Upper lobe of left lung (tissue), 6 donors: ENCODE results near the gene APOB. TPM values are rescaled to one million over a fixed set of nuclear protein-coding genes. Genes with fewer than 3 reads are reported as not detected.

ENCODE experiments used
- ATAC-seq, 2 donors: fragments of 200-7000 bp; cut with Tn5 transposase; one replicate each; pipeline ENCODE4 v1.9.1; 2022; ENCODE audit warnings: mild to moderate bottlenecking in 2 of 2, moderate library complexity in 2 of 2; ENCODE audit not compliant: low FRiP score in 2 of 2
- DNase-seq, 2 donors: peaks; one replicate each; pipeline ENCODE4 v3.0.0-alpha.2; 2019 to 2020
- H3K27ac ChIP-seq, 4 donors: fragments of 200-600 bp; sonication (generic); one replicate each; pipeline ENCODE4 v1.5.1; 2016 to 2019
- H3K27me3 ChIP-seq, 4 donors: fragments of 200-600 bp; sonication (generic); one replicate each; pipeline ENCODE4 v1.5.1; 2017 to 2019
- H3K36me3 ChIP-seq, 4 donors: fragments of 200-600 bp; sonication (generic); one replicate each; pipeline ENCODE4 v1.5.1; 2016 to 2019
- H3K4me1 ChIP-seq, 4 donors: fragments of 200-600 bp; sonication (generic); one replicate each; pipeline ENCODE4 v1.5.1; 2018 to 2019
- H3K4me3 ChIP-seq, 4 donors: fragments of 200-600 bp; sonication (generic); one replicate each; pipeline ENCODE4 v1.5.1; 2017 to 2019; ENCODE audit warnings: mild to moderate bottlenecking in 2 of 4, moderate library complexity in 1 of 4
- H3K9me3 ChIP-seq, 4 donors: fragments of 200-600 bp; sonication (generic); one replicate each; pipeline ENCODE4 v1.5.1; 2018 to 2019
- EP300 ChIP-seq, 4 donors: sonication (generic); formaldehyde crosslinking; IDR thresholded peaks; one replicate each; pipeline ENCODE4 v1.5.1; 2017; ENCODE audit warnings: antibody characterized with exemption in 4 of 4, control low read depth in 2 of 4
- POLR2A ChIP-seq, 4 donors: fragments of 450-650 bp; IDR thresholded peaks; one replicate each; pipeline ENCODE4 v1.5.1; 2016 to 2017; ENCODE audit warnings: antibody characterized with exemption in 4 of 4, mild to moderate bottlenecking in 2 of 4
- POLR2AphosphoS5 ChIP-seq, 2 donors: sonication (generic); formaldehyde crosslinking; IDR thresholded peaks; one replicate each; pipeline ENCODE4 v1.5.1; 2017; ENCODE audit warnings: antibody characterized with exemption in 2 of 2
- WGBS, 2 donors: methylation state at CpG; one replicate each; pipeline ENCODE4 v1.1.5; 2017 to 2018; 5-methylcytosine and 5-hydroxymethylcytosine counted together
- total RNA-seq, 6 donors: library from RNA; depleted of rRNA in 4 of 6; stranded (reverse); fragments of >200 nt in 4 of 6; gene quantifications; one replicate each; pipeline versions ENCODE4 v1.1.0 to v1.2.1, GENCODE V29; 2016 to 2021
- TF ChIP-seq, protein P1 (sequence below), 6 experiments: fragments of 450-650 bp in 4 of 6; fragments of 200-600 bp in 2 of 6; sonication (generic) in 2 of 6; IDR thresholded peaks; one replicate each; pipeline ENCODE4 v1.5.1; 2016 to 2019; ENCODE audit warnings: antibody characterized with exemption in 6 of 6
- donor health status: DM: no; HTN: no; CAD: no; lungs with moderate emphysema.
- donor health status: DM: no; HTN: yes; CAD: no; lungs with severe emphysema.

APOB gene
- total RNA-seq, 6 donors from 2014 or later: under 0.01 to 2.1 (median 0.60) TPM

- H3K4me3 ChIP-seq: no peak overlapping the region
- H3K9me3 ChIP-seq: no peaks in the 10 kb centered on the region
- no peak for ATAC-seq
- no peak overlapping the region for H3K27ac ChIP-seq
- H3K27me3 ChIP-seq: no peaks in the 10 kb centered on the region
- 77 to 80% methylated on average over 4 of the region's 4 CpGs for WGBS, 2 donors
- H3K4me1 ChIP-seq: no peaks in the 10 kb centered on the region
- no peak for TF ChIP-seq POLR2A (IDR thresholded peaks at IDR 0.05)
- TF ChIP-seq POLR2AphosphoS5 (IDR thresholded peaks at IDR 0.05): no peak
- no peaks in the 10 kb centered on the region for H3K36me3 ChIP-seq
- DNase-seq: no peak
These were observed 83.9 kb downstream of the APOB start for GRCh38 chr2:20960003-20960402.

- no peak for ATAC-seq
- no peak for DNase-seq
- Histone ChIP-seq H3K36me3 (no peaks in the 10 kb centered on the region), H3K9me3 (no peaks in the 10 kb centered on the region), H3K27ac (no peak overlapping the region), H3K4me3 (no peak overlapping the region), H3K27me3 (no peaks in the 10 kb centered on the region), H3K4me1 (no peaks in the 10 kb centered on the region)
- TF ChIP-seq, protein P1, sequence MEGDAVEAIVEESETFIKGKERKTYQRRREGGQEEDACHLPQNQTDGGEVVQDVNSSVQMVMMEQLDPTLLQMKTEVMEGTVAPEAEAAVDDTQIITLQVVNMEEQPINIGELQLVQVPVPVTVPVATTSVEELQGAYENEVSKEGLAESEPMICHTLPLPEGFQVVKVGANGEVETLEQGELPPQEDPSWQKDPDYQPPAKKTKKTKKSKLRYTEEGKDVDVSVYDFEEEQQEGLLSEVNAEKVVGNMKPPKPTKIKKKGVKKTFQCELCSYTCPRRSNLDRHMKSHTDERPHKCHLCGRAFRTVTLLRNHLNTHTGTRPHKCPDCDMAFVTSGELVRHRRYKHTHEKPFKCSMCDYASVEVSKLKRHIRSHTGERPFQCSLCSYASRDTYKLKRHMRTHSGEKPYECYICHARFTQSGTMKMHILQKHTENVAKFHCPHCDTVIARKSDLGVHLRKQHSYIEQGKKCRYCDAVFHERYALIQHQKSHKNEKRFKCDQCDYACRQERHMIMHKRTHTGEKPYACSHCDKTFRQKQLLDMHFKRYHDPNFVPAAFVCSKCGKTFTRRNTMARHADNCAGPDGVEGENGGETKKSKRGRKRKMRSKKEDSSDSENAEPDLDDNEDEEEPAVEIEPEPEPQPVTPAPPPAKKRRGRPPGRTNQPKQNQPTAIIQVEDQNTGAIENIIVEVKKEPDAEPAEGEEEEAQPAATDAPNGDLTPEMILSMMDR (IDR thresholded peaks at IDR 0.05): no peak
- TF ChIP-seq POLR2A (IDR thresholded peaks at IDR 0.05) (no peak), POLR2AphosphoS5 (IDR thresholded peaks at IDR 0.05) (no peak), EP300 (IDR thresholded peaks at IDR 0.05) (no peak)
- 72 to 87% methylated on average over 4 of the region's 4 CpGs for WGBS, 2 donors
These were observed 84.6 kb downstream of the APOB start for GRCh38 chr2:20959252-20959651.

- Histone ChIP-seq H3K9me3 (no peaks in the 10 kb centered on the region), H3K4me3 (no peak overlapping the region), H3K27ac (no peak overlapping the region), H3K36me3 (no peaks in the 10 kb centered on the region), H3K4me1 (no peaks in the 10 kb centered on the region), H3K27me3 (no peaks in the 10 kb centered on the region)
- DNase-seq (peak in 1 of 2 donors; percentile 55), ATAC-seq (no peak)
- WGBS, 2 donors: 78 to 84% methylated on average over 12 to 21 of the region's 21 CpGs
- no peak for TF ChIP-seq POLR2AphosphoS5 (IDR thresholded peaks at IDR 0.05)
- TF ChIP-seq, protein P1 (IDR thresholded peaks at IDR 0.05): no peak
- no peak for TF ChIP-seq POLR2A (IDR thresholded peaks at IDR 0.05)
- TF ChIP-seq EP300 (IDR thresholded peaks at IDR 0.05): no peak
These were observed 85.9 kb downstream of the APOB start for GRCh38 chr2:20957788-20958525.

DNA sequence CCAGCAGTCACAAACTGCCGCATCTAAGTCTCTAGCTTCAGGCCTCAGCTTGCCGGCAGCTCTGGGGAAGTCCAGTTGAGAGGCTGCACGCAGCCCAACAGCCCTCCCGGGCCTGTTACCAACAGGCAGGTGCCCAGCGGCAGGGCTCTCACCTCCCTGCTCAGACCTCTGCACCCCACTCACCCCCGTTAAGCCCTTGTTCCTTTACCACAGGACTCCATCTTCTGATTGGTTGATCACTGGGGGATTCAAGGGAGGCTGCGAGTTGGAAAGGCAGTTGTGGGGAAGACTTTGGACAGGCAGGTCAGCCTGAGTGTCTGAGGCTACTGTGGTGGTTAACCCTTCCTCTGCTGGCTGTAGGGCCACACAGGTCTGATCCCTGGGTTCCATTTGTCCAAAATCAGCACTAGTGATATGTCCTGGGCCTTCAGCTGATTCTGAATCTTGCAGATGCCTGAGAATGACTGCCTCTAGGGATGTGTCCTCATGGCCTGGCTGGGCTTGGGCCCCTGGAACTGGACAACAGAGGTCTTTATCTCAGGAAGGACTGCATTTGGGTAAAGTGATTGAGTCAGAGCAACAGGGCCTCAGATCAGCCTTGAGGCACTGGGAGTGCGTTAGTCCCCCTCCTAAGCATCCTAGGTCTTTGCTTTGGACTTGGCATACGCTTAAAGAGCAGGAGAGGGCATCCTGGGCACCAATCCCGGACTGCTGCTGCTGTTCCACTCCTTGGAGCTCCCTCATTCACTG lies 88.4 kb downstream of the APOB start:
- no peak for DNase-seq
- H3K36me3 ChIP-seq: no peaks in the 10 kb centered on the region
- no peak overlapping the region for H3K27ac ChIP-seq
- no peak overlapping the region for H3K4me3 ChIP-seq
- H3K27me3 ChIP-seq: no peaks in the 10 kb centered on the region
- no peak for TF ChIP-seq EP300 (IDR thresholded peaks at IDR 0.05)
- no peak for ATAC-seq
- 67 to 82% methylated on average over 7 to 10 of the region's 10 CpGs for WGBS, 2 donors
- H3K4me1 ChIP-seq: no peaks in the 10 kb centered on the region
- H3K9me3 ChIP-seq: no peaks in the 10 kb centered on the region

- 63 to 64% methylated on average over 10 of the region's 10 CpGs for WGBS, 2 donors
- no peaks in the 10 kb centered on the region for H3K36me3 ChIP-seq
- H3K27ac ChIP-seq: no peak overlapping the region
- H3K27me3 ChIP-seq: no peaks in the 10 kb centered on the region
- no peaks in the 10 kb centered on the region for H3K4me1 ChIP-seq
- DNase-seq: peak in 1 of 2 donors; percentile 50
- no peaks in the 10 kb centered on the region for H3K9me3 ChIP-seq
- no peak for TF ChIP-seq POLR2A (IDR thresholded peaks at IDR 0.05)
- TF ChIP-seq EP300 (IDR thresholded peaks at IDR 0.05): no peak
- no peak for TF ChIP-seq POLR2AphosphoS5 (IDR thresholded peaks at IDR 0.05)
- TF ChIP-seq, protein P1 (IDR thresholded peaks at IDR 0.05): no peak
- peak in 1 of 2 donors; percentile 41 for ATAC-seq
- H3K4me3 ChIP-seq: no peak overlapping the region
These were observed 90.6 kb downstream of the APOB start for GRCh38 chr2:20953146-20953824.

Other genes starting within 250 kb of the APOB start
- 10 to 100 TPM in 4 of 6 donors, 1 to 10 TPM in 2; 7.3 to 18.9 (median 13.0) TPM for gene LDAH, start 221.0 kb downstream of the APOB start, total RNA-seq
- gene TDRD15, start 79.9 kb upstream of the APOB start, total RNA-seq: under 1 TPM in 2 of 6 donors, not detected in 4; 0.07 to 0.11 TPM